Measurements from ENCODE around the gene ATRN. TPM values are rescaled to one million over a fixed set of nuclear protein-coding genes. Genes with fewer than 3 reads are reported as not detected.
"Not testable (repeated sequence)": the region's sequence is repeated elsewhere in the genome, so short reads cannot be mapped to it uniquely, and the experiment has no call there.

The ATRN gene
- total RNA-seq, 1 experiment from 2014 or later, result 27.8 TPM

GRCh38 chr20:3477003-3477860, 6.4 kb downstream of the ATRN start:
- not testable (repeated sequence) for H3K27ac ChIP-seq; H3K4me1 ChIP-seq (replicated peaks); H3K36me3 ChIP-seq; H3K27me3 ChIP-seq (replicated peaks); H3K4me3 ChIP-seq; DNase-seq (ENCODE audit: low read depth in 1 of 2, low spot score in 2 of 2); H3K9me3 ChIP-seq (replicated peaks)

DNA sequence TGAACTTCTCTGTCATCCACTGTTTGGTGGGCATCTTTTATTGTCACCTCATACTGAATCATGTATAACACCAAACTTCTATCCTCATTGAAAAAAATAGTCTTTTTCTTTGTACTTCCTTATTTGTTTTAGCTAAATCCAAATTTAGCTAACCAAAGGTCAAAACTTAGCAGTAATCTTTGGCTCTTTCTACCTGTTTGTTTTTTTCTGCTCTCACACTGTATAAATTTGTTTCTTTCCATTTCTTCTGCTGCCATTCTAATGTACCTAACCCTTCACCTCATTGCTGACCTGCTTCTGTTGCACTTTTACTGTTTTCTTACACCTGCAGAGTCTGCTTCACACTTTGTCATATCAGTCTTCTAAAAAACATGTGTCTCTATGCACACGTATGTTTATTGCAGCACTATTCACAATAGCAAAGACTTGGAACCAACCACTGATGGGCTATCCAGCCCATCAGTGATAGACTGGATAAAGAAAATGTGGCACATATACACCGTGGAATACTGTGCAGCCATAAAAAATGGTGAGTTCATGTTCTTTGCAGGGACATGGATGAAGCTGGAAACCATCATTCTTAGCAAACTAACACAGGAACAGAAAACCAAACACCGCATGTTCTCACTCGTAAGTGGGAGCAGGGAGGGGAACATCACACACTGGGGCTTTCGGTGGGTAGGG, 7.2 kb downstream of the ATRN start:
- Histone ChIP-seq H3K4me3 (no peak overlapping the region), H3K36me3 (no peaks in the 10 kb centered on the region)

DNA sequence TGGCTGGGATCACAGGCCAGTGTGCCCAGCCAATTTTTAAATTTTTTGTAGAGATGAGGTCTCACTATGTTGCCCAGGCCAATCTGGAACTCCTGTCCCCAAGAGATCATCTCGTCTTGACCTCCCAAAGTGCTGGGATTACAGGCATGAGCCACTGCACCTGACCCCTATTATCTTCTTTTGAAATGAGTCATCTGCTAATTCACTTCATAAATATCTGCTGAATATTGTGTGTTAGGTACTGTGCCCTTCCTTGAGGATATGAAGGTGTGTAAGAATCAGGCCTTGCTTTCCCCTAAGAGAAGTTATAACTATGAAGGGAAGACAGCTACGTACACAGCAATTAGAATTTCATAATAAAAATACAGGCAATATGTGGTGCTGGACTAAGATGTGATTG, 8.2 kb downstream of the ATRN start:
- no peak for DNase-seq (ENCODE audit: low read depth in 1 of 2, low spot score in 2 of 2)
- Histone ChIP-seq H3K4me3 (no peak overlapping the region), H3K27ac (no peak overlapping the region), H3K36me3 (no peaks in the 10 kb centered on the region), H3K9me3 (replicated peaks) (no peaks in the 10 kb centered on the region), H3K4me1 (replicated peaks) (no peaks in the 10 kb centered on the region), H3K27me3 (replicated peaks) (no peaks in the 10 kb centered on the region)

More for the DNA sequence above, 7.2 kb downstream of the ATRN start:
- H3K9me3 ChIP-seq (replicated peaks), result no peaks in the 10 kb centered on the region
- H3K4me1 ChIP-seq (replicated peaks), result no peaks in the 10 kb centered on the region
- no peaks in the 10 kb centered on the region for H3K27me3 ChIP-seq (replicated peaks)
- no peak overlapping the region for H3K27ac ChIP-seq
- DNase-seq (ENCODE audit: low read depth in 1 of 2, low spot score in 2 of 2), result no peak

GRCh38 chr20:3479759-3480615, 9.2 kb downstream of the ATRN start:
- Histone ChIP-seq H3K4me1 (replicated peaks) (no peaks in the 10 kb centered on the region), H3K4me3 (no peak overlapping the region), H3K36me3 (no peaks in the 10 kb centered on the region), H3K27ac (no peak overlapping the region), H3K9me3 (replicated peaks) (no peaks in the 10 kb centered on the region), H3K27me3 (replicated peaks) (no peaks in the 10 kb centered on the region)
- DNase-seq (ENCODE audit: low read depth in 1 of 2, low spot score in 2 of 2), result no peak

DNA sequence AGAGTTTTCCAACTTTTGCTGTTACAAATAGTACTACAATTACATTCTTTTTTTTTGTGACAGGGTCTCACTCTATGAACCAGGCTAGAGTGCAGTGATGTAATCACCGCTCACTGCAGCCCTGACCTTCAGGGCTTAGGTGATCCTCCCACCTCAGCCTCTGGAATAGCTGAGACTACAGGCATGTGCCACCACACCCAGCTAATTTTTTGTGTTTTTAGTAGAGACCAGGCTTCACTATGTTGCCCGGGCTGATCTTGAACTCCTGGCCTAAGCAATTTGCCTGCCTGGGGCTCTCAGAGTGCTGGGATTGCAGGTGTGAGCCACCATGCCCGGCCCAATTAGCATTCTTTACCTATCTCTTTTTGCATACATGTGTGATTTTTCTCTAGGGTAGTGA, 12.5 kb downstream of the ATRN start:
- Histone ChIP-seq H3K9me3 (replicated peaks) (peaks cover 5% of the 10 kb centered on the region; the same call in 1 of the 2 replicates), H3K27me3 (replicated peaks) (no peaks in the 10 kb centered on the region), H3K4me3 (no peak overlapping the region), H3K4me1 (replicated peaks) (no peaks in the 10 kb centered on the region), H3K27ac (no peak overlapping the region), H3K36me3 (no peaks in the 10 kb centered on the region)
- DNase-seq (ENCODE audit: low read depth in 1 of 2, low spot score in 2 of 2), result no peak

DNA sequence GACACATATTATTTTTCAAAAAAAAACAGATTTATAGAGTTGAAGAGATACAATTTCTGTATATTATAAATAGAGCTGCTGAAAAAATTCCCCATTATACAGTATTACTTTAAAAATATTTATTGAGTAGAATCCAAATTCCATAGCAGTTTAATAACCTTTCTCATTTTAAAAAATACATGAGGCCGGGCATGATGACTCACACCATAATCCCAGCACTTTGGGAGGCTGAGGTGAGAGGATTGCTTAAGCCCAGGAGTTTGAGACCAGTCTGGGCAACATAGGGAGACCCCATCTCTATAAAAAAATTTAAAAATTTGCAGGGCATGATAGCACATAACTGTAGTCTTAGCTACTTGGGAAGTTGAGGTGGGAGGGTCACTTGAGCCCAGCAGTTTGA, 13.0 kb downstream of the ATRN start:
- Histone ChIP-seq H3K27me3 (replicated peaks) (no peaks in the 10 kb centered on the region), H3K9me3 (replicated peaks) (peaks cover 5% of the 10 kb centered on the region; the same call in 1 of the 2 replicates), H3K4me1 (replicated peaks) (no peaks in the 10 kb centered on the region), H3K27ac (no peak overlapping the region), H3K4me3 (no peak overlapping the region), H3K36me3 (no peaks in the 10 kb centered on the region)
- DNase-seq (ENCODE audit: low read depth in 1 of 2, low spot score in 2 of 2), result no peak

- Histone ChIP-seq H3K4me3 (no peak overlapping the region), H3K4me1 (replicated peaks) (no peaks in the 10 kb centered on the region), H3K36me3 (no peaks in the 10 kb centered on the region; the same call in 1 of the 2 replicates), H3K9me3 (replicated peaks) (peaks cover 5% of the 10 kb centered on the region; the same call in 1 of the 2 replicates), H3K27me3 (replicated peaks) (no peaks in the 10 kb centered on the region), H3K27ac (no peak overlapping the region)
- DNase-seq (ENCODE audit: low read depth in 1 of 2, low spot score in 2 of 2), result no peak
Observed at GRCh38 chr20:3485913-3486312, 15.1 kb downstream of the ATRN start.

GRCh38 chr20:3486850-3487249, 16.0 kb downstream of the ATRN start:
- Histone ChIP-seq H3K27me3 (replicated peaks) (no peaks in the 10 kb centered on the region), H3K36me3 (no peaks in the 10 kb centered on the region; the same call in 1 of the 2 replicates), H3K4me3 (no peak overlapping the region), H3K9me3 (replicated peaks) (peaks cover 5% of the 10 kb centered on the region; the same call in 1 of the 2 replicates), H3K4me1 (replicated peaks) (no peaks in the 10 kb centered on the region), H3K27ac (no peak overlapping the region)
- no peak for DNase-seq (ENCODE audit: low read depth in 1 of 2, low spot score in 2 of 2)

DNA sequence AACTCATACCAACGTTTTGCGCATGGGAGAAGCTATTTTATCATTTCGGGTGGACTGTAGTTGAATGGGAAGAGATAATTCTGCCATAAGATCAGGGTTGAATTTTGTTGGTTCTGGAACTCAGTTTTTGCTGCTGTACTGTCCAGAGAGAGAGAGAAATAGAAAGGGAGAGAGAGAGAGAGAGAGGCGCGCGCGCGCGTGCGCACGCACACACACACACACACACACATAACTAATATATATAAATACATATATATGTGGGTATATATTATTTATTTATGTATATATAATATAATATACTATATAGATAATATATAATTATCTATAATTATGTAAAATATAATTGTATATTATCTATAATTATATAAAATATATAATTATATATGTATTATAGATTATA, 21.9 kb downstream of the ATRN start:
- Histone ChIP-seq H3K27me3 (replicated peaks) (no peaks in the 10 kb centered on the region), H3K36me3 (no peaks in the 10 kb centered on the region; the same call in 1 of the 2 replicates), H3K9me3 (replicated peaks) (no peaks in the 10 kb centered on the region), H3K27ac (no peak overlapping the region), H3K4me1 (replicated peaks) (no peaks in the 10 kb centered on the region), H3K4me3 (no peak overlapping the region)
- no peak for DNase-seq (ENCODE audit: low read depth in 1 of 2, low spot score in 2 of 2)

GRCh38 chr20:3494218-3494617, 23.4 kb downstream of the ATRN start:
- Histone ChIP-seq H3K4me3 (no peak overlapping the region), H3K9me3 (replicated peaks) (no peaks in the 10 kb centered on the region), H3K27ac (no peak overlapping the region), H3K36me3 (no peaks in the 10 kb centered on the region; the same call in 1 of the 2 replicates), H3K4me1 (replicated peaks) (no peaks in the 10 kb centered on the region), H3K27me3 (replicated peaks) (no peaks in the 10 kb centered on the region)
- no peak for DNase-seq (ENCODE audit: low read depth in 1 of 2, low spot score in 2 of 2)

GRCh38 chr20:3502878-3503277, 32.1 kb downstream of the ATRN start:
- Histone ChIP-seq H3K9me3 (replicated peaks) (no peaks in the 10 kb centered on the region), H3K27me3 (replicated peaks) (no peaks in the 10 kb centered on the region), H3K36me3 (no peaks in the 10 kb centered on the region), H3K4me3 (no peak overlapping the region), H3K4me1 (replicated peaks) (no peaks in the 10 kb centered on the region), H3K27ac (no peak overlapping the region)
- no peak for DNase-seq (ENCODE audit: low read depth in 1 of 2, low spot score in 2 of 2)

- Histone ChIP-seq H3K4me1 (replicated peaks) (no peaks in the 10 kb centered on the region), H3K27ac (no peak overlapping the region), H3K9me3 (replicated peaks) (no peaks in the 10 kb centered on the region), H3K27me3 (replicated peaks) (no peaks in the 10 kb centered on the region), H3K36me3 (no peaks in the 10 kb centered on the region), H3K4me3 (no peak overlapping the region)
- no peak for DNase-seq (ENCODE audit: low read depth in 1 of 2, low spot score in 2 of 2)
Observed at GRCh38 chr20:3505148-3505547, 34.3 kb downstream of the ATRN start.

- H3K36me3 ChIP-seq, result no peaks in the 10 kb centered on the region
- no peak for DNase-seq (ENCODE audit: low read depth in 1 of 2, low spot score in 2 of 2)
Observed at GRCh38 chr20:3509064-3509463, 38.2 kb downstream of the ATRN start.

More at GRCh38 chr20:3509064-3509463, 38.2 kb downstream of the ATRN start:
- Histone ChIP-seq H3K27me3 (replicated peaks) (no peaks in the 10 kb centered on the region), H3K4me3 (no peak overlapping the region), H3K27ac (no peak overlapping the region), H3K4me1 (replicated peaks) (no peaks in the 10 kb centered on the region), H3K9me3 (replicated peaks) (no peaks in the 10 kb centered on the region)

All from SJSA1 (cell line).